K562 (cell line): ENCODE measurements around the gene PRR15L. TPM values are rescaled to one million over a fixed set of nuclear protein-coding genes. Genes with fewer than 3 reads are reported as not detected.

ENCODE experiments used
- ATF7 ChIP-seq: fragments of 450-650 bp; IDR thresholded peaks from 2 replicates; pipeline ENCODE4 v1.7.1; 2014; ENCODE audit warnings: mild to moderate bottlenecking, moderate library complexity
- GABPA ChIP-seq: fragments of 200-800 bp; sonication (Bioruptor generic); conservative IDR thresholded peaks from 2 replicates; pipeline ENCODE4 v1.6.1; 2016; ENCODE audit warnings: low read depth, missing genetic modification characterization, missing compliant biosample characterization
- NEUROD1 ChIP-seq: fragments of 150-350 bp; IDR thresholded peaks from 2 replicates; pipeline ENCODE4 v1.6.1; 2014; ENCODE audit warnings: borderline replicate concordance, low read length, low read depth; ENCODE audit not compliant: partially characterized antibody
- NR0B1 ChIP-seq: fragments of 450-650 bp; IDR thresholded peaks from one replicate; pipeline ENCODE4 v1.6.1; 2018; ENCODE audit warnings: mild to moderate bottlenecking, moderate library complexity; ENCODE audit not compliant: partially characterized antibody
- NR3C1 ChIP-seq: sonication (generic); formaldehyde crosslinking; IDR thresholded peaks from 2 replicates; pipeline ENCODE4 v1.8.1; 2022; ENCODE audit warnings: missing genetic modification reagents
- PRDM10 ChIP-seq: fragments of 450-650 bp; IDR thresholded peaks from 2 replicates; pipeline ENCODE4 v1.6.1; 2018; ENCODE audit not compliant: partially characterized antibody
- SMARCB1 ChIP-seq: IDR thresholded peaks from 2 replicates; pipeline ENCODE4 v1.6.1; 2011; ENCODE audit warnings: improper control_type of control experiment, low read depth; ENCODE audit not compliant: insufficient read length
- TRIM25 ChIP-seq: fragments of 450-650 bp; IDR thresholded peaks from 2 replicates; pipeline ENCODE4 v1.7.0; 2016; ENCODE audit warnings: borderline replicate concordance
- UBTF ChIP-seq, 2 experiments: IDR thresholded peaks; 2 replicates each; pipeline ENCODE4 v1.6.1; 2012; ENCODE audit warnings: improper control_type of control experiment in 2 of 2, low read depth in 2 of 2, low read length in 2 of 2, borderline replicate concordance in 1 of 2
- YBX1 ChIP-seq: fragments of 450-650 bp; IDR thresholded peaks from 2 replicates; pipeline ENCODE4 v1.7.1; 2016; ENCODE audit warnings: mild to moderate bottlenecking
- ZNF592 ChIP-seq: fragments of 450-650 bp; IDR thresholded peaks from 2 replicates; pipeline ENCODE4 v1.6.1; 2017; ENCODE audit warnings: antibody characterized with exemption, mild to moderate bottlenecking
- ZNF830 ChIP-seq: fragments of 250-450 bp; sonication (Bioruptor Pico); IDR thresholded peaks from 2 replicates; pipeline ENCODE4 v1.5.0; 2021; ENCODE audit warnings: mild to moderate bottlenecking
- polyA plus RNA-seq, 8 experiments: library from polyadenylated mRNA; depleted of rRNA in 4 of 8; stranded (reverse) in 5 of 8; unstranded in 3 of 8; fragments of >200 nt; fragmentation: Nextera tagmentation in 2 of 8; fragmentation: Illumina TruSeq in 1 of 8; extraction: Ambion mirVana in 2 of 8; extraction: Trizol in 1 of 8; gene quantifications; 2 replicates each; pipeline versions ENCODE4 v1.2.1 to v1.2.3, GENCODE V29; 2011 to 2014; ENCODE audit warnings: inconsistent platforms in 1 of 8, missing spikeins in 1 of 8
- total RNA-seq, 7 experiments: library from RNA; depleted of rRNA in 6 of 7; stranded (reverse); fragments of >200 nt in 6 of 7; fragmentation: Illumina TruSeq in 2 of 7; extraction: Trizol in 2 of 7; gene quantifications; 2 replicates each; pipeline versions ENCODE4 v1.2.1 to v1.2.3, GENCODE V29; 2011 to 2021; ENCODE audit warnings: low replicate concordance in 1 of 7

PRR15L gene
- total and polyA plus RNA-seq, 9 of the 15 experiments (the other 6 are each of a cell fraction or from before 2014, with no cell fraction given), result 0.03 TPM; not detected in 8

GRCh38 chr17:48002266-48002915 lies 44.7 kb upstream of the PRR15L start (continued):
- no peak for TF ChIP-seq PRDM10
- no peak for TF ChIP-seq UBTF (IDR thresholded peaks at IDR 0.05; ENCODE audit: borderline replicate concordance in 1 of 2, low read depth in 2 of 2, low read length in 2 of 2)
- no peak for TF ChIP-seq NEUROD1
- no peak for TF ChIP-seq TRIM25
- TF ChIP-seq ZNF592, result peak; percentile 95
- TF ChIP-seq NR3C1, result no peak
- TF ChIP-seq ATF7, result no peak
- no peak for TF ChIP-seq ZNF830
- TF ChIP-seq NR0B1, result no peak
- peak; percentile 56; the same call in 1 of the 2 replicates for TF ChIP-seq GABPA (tag)
- TF ChIP-seq YBX1, result no peak
- no peak for TF ChIP-seq SMARCB1
